PFSK-1 (cell line): ENCODE results near the gene PHACTR3.

Experiments
- FOXP2 ChIP-seq: optimal IDR thresholded peaks from 2 replicates; pipeline ENCODE3; 2011; ENCODE audit warnings: borderline replicate concordance, control low read depth, inconsistent platforms; ENCODE audit not compliant: insufficient read depth; ENCODE audit errors: extremely low read length, extremely low read depth
- POLR2AphosphoS5 ChIP-seq: IDR thresholded peaks from 2 replicates; pipeline ENCODE4 v1.6.1; 2012; ENCODE audit warnings: low read depth, mild to moderate bottlenecking, control low read depth, low read length, moderate library complexity
- REST ChIP-seq, 2 experiments: IDR thresholded peaks; 2 replicates each; pipeline versions ENCODE4 v1.6.1 to v1.8.0; 2011 to 2012; ENCODE audit warnings: low read depth in 2 of 2, low read length in 2 of 2, control low read depth in 1 of 2, inconsistent platforms in 1 of 2, mild to moderate bottlenecking in 1 of 2, moderate library complexity in 1 of 2; ENCODE audit not compliant: insufficient read depth in 1 of 2
- SIN3A ChIP-seq: IDR thresholded peaks from 2 replicates; pipeline ENCODE4 v1.6.1; 2012; ENCODE audit warnings: mild to moderate bottlenecking, low read length, moderate library complexity, borderline replicate concordance; ENCODE audit not compliant: insufficient read depth
- TAF1 ChIP-seq: IDR thresholded peaks from 2 replicates; pipeline ENCODE4 v1.6.1; 2012; ENCODE audit warnings: low read length, control low read depth, borderline replicate concordance; ENCODE audit not compliant: insufficient read depth

- no peak for TF ChIP-seq REST (IDR thresholded peaks at IDR 0.05; ENCODE audit: insufficient read depth in 1 of 2, low read depth in 2 of 2, low read length in 2 of 2)
- no peak for TF ChIP-seq SIN3A
- TF ChIP-seq POLR2AphosphoS5, result no peak
- no peak for TF ChIP-seq FOXP2
- no peak for TF ChIP-seq TAF1
Observed at GRCh38 chr20:59605601-59606364, 1.4 kb downstream of the PHACTR3 start.
